GM12878 (cell line): ENCODE measurements around the gene CLEC17A. TPM values are rescaled to one million over a fixed set of nuclear protein-coding genes. Genes with fewer than 3 reads are reported as not detected.

Experiments used
- ATF2 ChIP-seq: IDR thresholded peaks from 2 replicates; pipeline ENCODE4 v1.6.1; 2012; ENCODE audit warnings: low read length, inconsistent platforms
- ATF3 ChIP-seq: IDR thresholded peaks from 2 replicates; pipeline ENCODE4 v1.6.1; 2011; ENCODE audit warnings: low read depth, mild to moderate bottlenecking, low read length, moderate library complexity, borderline replicate concordance; ENCODE audit errors: extremely low read depth
- BRCA1 ChIP-seq: IDR thresholded peaks from 2 replicates; pipeline ENCODE4 v1.6.1; 2011; ENCODE audit warnings: low read depth, low read length, improper control_type of control experiment
- CREM ChIP-seq: IDR thresholded peaks from 2 replicates; pipeline ENCODE4 v1.6.1; 2014; ENCODE audit warnings: antibody characterized with exemption, low read depth
- FOXK2 ChIP-seq: fragments of 450-650 bp; IDR thresholded peaks from 2 replicates; pipeline ENCODE4 v1.6.1; 2017; ENCODE audit warnings: mild to moderate bottlenecking, moderate library complexity
- IKZF2 ChIP-seq, 2 experiments: fragments of 450-650 bp; IDR thresholded peaks; 2 replicates each; pipeline ENCODE4 v1.6.1; 2017; ENCODE audit warnings: mild to moderate bottlenecking in 2 of 2, moderate library complexity in 2 of 2
- KDM1A ChIP-seq: fragments of 200-600 bp; sonication (generic); IDR thresholded peaks from 2 replicates; pipeline ENCODE4 v1.6.1; 2016; ENCODE audit warnings: borderline replicate concordance
- MLLT1 ChIP-seq: fragments of 450-650 bp; IDR thresholded peaks from 2 replicates; pipeline ENCODE4 v1.6.1; 2016; ENCODE audit warnings: mild to moderate bottlenecking
- NBN ChIP-seq: fragments of 450-650 bp; IDR thresholded peaks from 2 replicates; pipeline ENCODE4 v1.6.1; 2016
- NFXL1 ChIP-seq: fragments of 450-650 bp; IDR thresholded peaks from 2 replicates; pipeline ENCODE4 v1.6.1; 2017; ENCODE audit warnings: antibody characterized with exemption, mild to moderate bottlenecking, borderline replicate concordance
- NR2F1 ChIP-seq: fragments of 450-650 bp; conservative IDR thresholded peaks from 2 replicates; pipeline ENCODE4 v1.6.1; 2017; ENCODE audit warnings: mild to moderate bottlenecking
- PRDM15 ChIP-seq: fragments of 450-650 bp; formaldehyde crosslinking; IDR thresholded peaks from 2 replicates; pipeline ENCODE4 v1.4.0; 2020; ENCODE audit warnings: mild to moderate bottlenecking, moderate library complexity
- RAD21 ChIP-seq: IDR thresholded peaks from 2 replicates; pipeline ENCODE4 v1.6.1; 2011; ENCODE audit warnings: mild to moderate bottlenecking, low read depth, low read length, moderate library complexity; ENCODE audit not compliant: insufficient read depth
- RELA ChIP-seq: fragments of 450-650 bp; IDR thresholded peaks from 2 replicates; pipeline ENCODE4 v1.8.0; 2014; ENCODE audit warnings: borderline replicate concordance; ENCODE audit not compliant: partially characterized antibody
- SMARCA5 ChIP-seq: fragments of 450-650 bp; IDR thresholded peaks from 2 replicates; pipeline ENCODE4 v1.6.1; 2017; ENCODE audit warnings: mild to moderate bottlenecking
- SPI1 ChIP-seq: IDR thresholded peaks from 2 replicates; pipeline ENCODE4 v1.6.1; 2011; ENCODE audit warnings: low read depth, mild to moderate bottlenecking, low read length, moderate library complexity, borderline replicate concordance; ENCODE audit not compliant: insufficient read depth
- SRF ChIP-seq, 2 experiments: IDR thresholded peaks; 2 replicates each; pipeline ENCODE4 v1.6.1; 2011; ENCODE audit warnings: low read depth in 2 of 2, low read length in 2 of 2, mild to moderate bottlenecking in 1 of 2, moderate library complexity in 1 of 2
- USF1 ChIP-seq: IDR thresholded peaks from 2 replicates; pipeline ENCODE4 v1.6.1; 2011; ENCODE audit warnings: borderline replicate concordance, low read depth, mild to moderate bottlenecking, moderate library complexity, mixed read lengths, low read length; ENCODE audit not compliant: insufficient read depth; ENCODE audit errors: extremely low read length
- USF2 ChIP-seq: IDR thresholded peaks from 2 replicates; pipeline ENCODE4 v1.6.1; 2011; ENCODE audit warnings: low read depth, low read length, improper control_type of control experiment, borderline replicate concordance
- ZNF217 ChIP-seq: fragments of 450-650 bp; IDR thresholded peaks from 2 replicates; pipeline ENCODE4 v1.6.1; 2017; ENCODE audit warnings: antibody characterized with exemption, mild to moderate bottlenecking
- ZNF24 ChIP-seq: fragments of 450-650 bp; IDR thresholded peaks from 2 replicates; pipeline ENCODE4 v1.6.1; 2017; ENCODE audit warnings: antibody characterized with exemption, mild to moderate bottlenecking
- ZZZ3 ChIP-seq: IDR thresholded peaks from 2 replicates; pipeline ENCODE4 v1.6.1; 2011; ENCODE audit warnings: low read depth; ENCODE audit not compliant: control insufficient read depth, insufficient read length
- polyA plus RNA-seq, 11 experiments: library from polyadenylated mRNA; depleted of rRNA in 4 of 11; unstranded in 6 of 11; stranded (reverse) in 5 of 11; fragments of >200 nt; fragmentation: Nextera tagmentation in 4 of 11; fragmentation: Illumina TruSeq in 1 of 11; extraction: Ambion mirVana in 4 of 11; extraction: Trizol in 1 of 11; gene quantifications; 1 replicate in 1 of 11; 2 replicates in 10 of 11; pipeline versions ENCODE4 v1.2.1 to v1.2.3, GENCODE V29; 2011 to 2016; ENCODE audit warnings: inconsistent platforms in 2 of 11, missing spikeins in 2 of 11, low read depth in 1 of 11
- total RNA-seq, 4 experiments: library from RNA; depleted of rRNA in 3 of 4; stranded (reverse); fragments of >200 nt in 3 of 4; fragmentation: Illumina TruSeq in 1 of 4; extraction: Trizol in 1 of 4; gene quantifications; 2 replicates each; pipeline versions ENCODE4 v1.2.1 to v1.2.3, GENCODE V29; 2013 to 2021

Gene CLEC17A
- total and polyA plus RNA-seq, 10 of the 15 experiments (the other 5 are each of a cell fraction or from before 2014, with no cell fraction given) = 12.9 to 131 (median 97.3) TPM

- TF ChIP-seq NR2F1 = peak; percentile 15; the same call in 1 of the 2 replicates
- TF ChIP-seq CREM = 0 out of 2 replicates have a peak, but pooled peaks have one; percentile 6
- TF ChIP-seq IKZF2 (IDR thresholded peaks at IDR 0.05) = peak; percentile 66 to 67; a peak in 3 of 4 replicates
- TF ChIP-seq ZZZ3 = no peak
- TF ChIP-seq RAD21 = peak; percentile 13
- TF ChIP-seq SPI1 = peak; percentile 15; the same call in 1 of the 2 replicates
- TF ChIP-seq ATF2 = no peak
- 0 out of 2 replicates have a peak, but pooled peaks have one; percentile 46 for TF ChIP-seq NBN
- no peak for TF ChIP-seq KDM1A
- TF ChIP-seq FOXK2 = no peak
- TF ChIP-seq MLLT1 = no peak
- TF ChIP-seq RELA = no peak
- no peak for TF ChIP-seq ATF3
- no peak for TF ChIP-seq PRDM15 (CRISPR knock-in tag)
- TF ChIP-seq NFXL1 = no peak
- no peak for TF ChIP-seq ZNF24
- TF ChIP-seq SMARCA5 = peak; percentile 81; the same call in 1 of the 2 replicates
- no peak for TF ChIP-seq BRCA1
- no peak for TF ChIP-seq SRF (IDR thresholded peaks at IDR 0.05; ENCODE audit: low read depth in 2 of 2, low read length in 2 of 2)
- 0 out of 2 replicates have a peak, but pooled peaks have one; percentile 7 for TF ChIP-seq ZNF217
- peak; percentile 51 for TF ChIP-seq USF1
- TF ChIP-seq USF2 = peak; percentile 14; the same call in 1 of the 2 replicates
These were observed 4.9 kb upstream of the CLEC17A start (continued) for GRCh38 chr19:14577885-14578427.
